ENCODE data around the gene PACRG. TPM values are rescaled to one million over a fixed set of nuclear protein-coding genes. Genes with fewer than 3 reads are reported as not detected.

PACRG gene
- total and polyA plus RNA-seq, 4 donors: 0.47 to 3.8 (median 2.4) TPM

DNA sequence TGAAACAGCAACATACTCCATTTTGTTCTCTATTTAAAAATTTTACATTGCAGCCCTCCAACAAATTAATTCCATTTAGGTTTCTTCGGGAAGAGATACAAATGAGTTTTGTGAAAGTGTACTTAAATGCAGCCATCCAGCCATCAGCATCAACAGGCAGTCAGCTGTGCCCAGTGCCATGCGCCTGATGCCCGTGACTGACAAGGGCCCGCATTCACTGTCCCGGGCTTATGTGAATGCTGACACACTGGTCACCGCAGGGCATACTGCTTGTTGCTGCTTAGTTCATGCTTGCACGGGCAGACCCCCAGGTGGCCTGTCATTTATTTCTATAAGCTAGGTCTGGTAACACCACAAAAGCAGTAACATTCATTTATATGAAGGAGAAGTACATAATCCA, 461.8 kb downstream of the PACRG start:
- Histone ChIP-seq H3K9ac (ENCODE audit: low read depth in 1 of 2, low read length in 2 of 2) (no peak overlapping the region), H3K9me3 (ENCODE audit: control insufficient read depth in 4 of 4, low read length in 3 of 4) (no peaks in the 10 kb centered on the region), H3K27me3 (ENCODE audit: control insufficient read depth in 4 of 4, insufficient read depth in 4 of 4, low read length in 3 of 4) (no peaks in the 10 kb centered on the region), H3K36me3 (ENCODE audit: control insufficient read depth in 4 of 4, insufficient read depth in 3 of 4, low read depth in 1 of 4, low read length in 3 of 4) (no peaks in the 10 kb centered on the region), H3K4me3 (ENCODE audit: low read depth in 1 of 3, low read length in 3 of 3) (no peak overlapping the region), H3K4me1 (ENCODE audit: control insufficient read depth in 4 of 4, insufficient read depth in 4 of 4, low read length in 3 of 4) (no peaks in the 10 kb centered on the region), H3K27ac (ENCODE audit: low read depth in 1 of 2, low read length in 2 of 2) (no peak overlapping the region)
- 95% methylated on average over 7 of the region's 7 CpGs for WGBS
- no peak for DNase-seq (ENCODE audit: low spot score)
- TF ChIP-seq, protein P1, sequence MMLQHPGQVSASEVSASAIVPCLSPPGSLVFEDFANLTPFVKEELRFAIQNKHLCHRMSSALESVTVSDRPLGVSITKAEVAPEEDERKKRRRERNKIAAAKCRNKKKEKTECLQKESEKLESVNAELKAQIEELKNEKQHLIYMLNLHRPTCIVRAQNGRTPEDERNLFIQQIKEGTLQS (IDR thresholded peaks at IDR 0.05): no peak
- no peak for TF ChIP-seq YY1 (IDR thresholded peaks at IDR 0.05)
- TF ChIP-seq, protein P2, sequence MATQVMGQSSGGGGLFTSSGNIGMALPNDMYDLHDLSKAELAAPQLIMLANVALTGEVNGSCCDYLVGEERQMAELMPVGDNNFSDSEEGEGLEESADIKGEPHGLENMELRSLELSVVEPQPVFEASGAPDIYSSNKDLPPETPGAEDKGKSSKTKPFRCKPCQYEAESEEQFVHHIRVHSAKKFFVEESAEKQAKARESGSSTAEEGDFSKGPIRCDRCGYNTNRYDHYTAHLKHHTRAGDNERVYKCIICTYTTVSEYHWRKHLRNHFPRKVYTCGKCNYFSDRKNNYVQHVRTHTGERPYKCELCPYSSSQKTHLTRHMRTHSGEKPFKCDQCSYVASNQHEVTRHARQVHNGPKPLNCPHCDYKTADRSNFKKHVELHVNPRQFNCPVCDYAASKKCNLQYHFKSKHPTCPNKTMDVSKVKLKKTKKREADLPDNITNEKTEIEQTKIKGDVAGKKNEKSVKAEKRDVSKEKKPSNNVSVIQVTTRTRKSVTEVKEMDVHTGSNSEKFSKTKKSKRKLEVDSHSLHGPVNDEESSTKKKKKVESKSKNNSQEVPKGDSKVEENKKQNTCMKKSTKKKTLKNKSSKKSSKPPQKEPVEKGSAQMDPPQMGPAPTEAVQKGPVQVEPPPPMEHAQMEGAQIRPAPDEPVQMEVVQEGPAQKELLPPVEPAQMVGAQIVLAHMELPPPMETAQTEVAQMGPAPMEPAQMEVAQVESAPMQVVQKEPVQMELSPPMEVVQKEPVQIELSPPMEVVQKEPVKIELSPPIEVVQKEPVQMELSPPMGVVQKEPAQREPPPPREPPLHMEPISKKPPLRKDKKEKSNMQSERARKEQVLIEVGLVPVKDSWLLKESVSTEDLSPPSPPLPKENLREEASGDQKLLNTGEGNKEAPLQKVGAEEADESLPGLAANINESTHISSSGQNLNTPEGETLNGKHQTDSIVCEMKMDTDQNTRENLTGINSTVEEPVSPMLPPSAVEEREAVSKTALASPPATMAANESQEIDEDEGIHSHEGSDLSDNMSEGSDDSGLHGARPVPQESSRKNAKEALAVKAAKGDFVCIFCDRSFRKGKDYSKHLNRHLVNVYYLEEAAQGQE (IDR thresholded peaks at IDR 0.05): no peak

GRCh38 chr6:163190786-163191185, 463.0 kb downstream of the PACRG start:
- DNase-seq (ENCODE audit: low spot score): no peak
- no peaks in the 10 kb centered on the region for H3K9me3 ChIP-seq (ENCODE audit: control insufficient read depth in 4 of 4, low read length in 3 of 4)
- H3K36me3 ChIP-seq (ENCODE audit: control insufficient read depth in 4 of 4, insufficient read depth in 3 of 4, low read depth in 1 of 4, low read length in 3 of 4): no peaks in the 10 kb centered on the region
- H3K27me3 ChIP-seq (ENCODE audit: control insufficient read depth in 4 of 4, insufficient read depth in 4 of 4, low read length in 3 of 4): no peaks in the 10 kb centered on the region
- H3K27ac ChIP-seq (ENCODE audit: low read depth in 1 of 2, low read length in 2 of 2): no peak overlapping the region
- 93% methylated on average over 4 of the region's 4 CpGs for WGBS
- H3K9ac ChIP-seq (ENCODE audit: low read depth in 1 of 2, low read length in 2 of 2): no peak overlapping the region
- H3K4me1 ChIP-seq (ENCODE audit: control insufficient read depth in 4 of 4, insufficient read depth in 4 of 4, low read length in 3 of 4): peaks cover 0 to 4% (median 1%) of the 10 kb centered on the region in 4 donors
- no peak overlapping the region for H3K4me3 ChIP-seq (ENCODE audit: low read depth in 1 of 3, low read length in 3 of 3)
- TF ChIP-seq MAX (IDR thresholded peaks at IDR 0.05) (no peak), TAF1 (conservative IDR thresholded peaks at IDR 0.05) (no peak), JUND (IDR thresholded peaks at IDR 0.05) (no peak), HNF4G (IDR thresholded peaks at IDR 0.05) (no peak)
- TF ChIP-seq, protein P2 (IDR thresholded peaks at IDR 0.05): no peak

- no peaks in the 10 kb centered on the region for H3K36me3 ChIP-seq (ENCODE audit: control insufficient read depth in 4 of 4, insufficient read depth in 3 of 4, low read depth in 1 of 4, low read length in 3 of 4)
- H3K9me3 ChIP-seq (ENCODE audit: control insufficient read depth in 4 of 4, low read length in 3 of 4): no peaks in the 10 kb centered on the region
- H3K27ac ChIP-seq (ENCODE audit: low read depth in 1 of 2, low read length in 2 of 2): no peak overlapping the region
- no peak overlapping the region for H3K4me3 ChIP-seq (ENCODE audit: low read depth in 1 of 3, low read length in 3 of 3)
- 83% methylated on average over 7 of the region's 7 CpGs for WGBS
- H3K4me1 ChIP-seq (ENCODE audit: control insufficient read depth in 4 of 4, insufficient read depth in 4 of 4, low read length in 3 of 4): peaks cover 0 to 15% (median 11%) of the 10 kb centered on the region in 4 donors
- no peaks in the 10 kb centered on the region for H3K27me3 ChIP-seq (ENCODE audit: control insufficient read depth in 4 of 4, insufficient read depth in 4 of 4, low read length in 3 of 4)
- no peak overlapping the region for H3K9ac ChIP-seq (ENCODE audit: low read depth in 1 of 2, low read length in 2 of 2)
- DNase-seq (ENCODE audit: low spot score): no peak
- TF ChIP-seq, protein P3, sequence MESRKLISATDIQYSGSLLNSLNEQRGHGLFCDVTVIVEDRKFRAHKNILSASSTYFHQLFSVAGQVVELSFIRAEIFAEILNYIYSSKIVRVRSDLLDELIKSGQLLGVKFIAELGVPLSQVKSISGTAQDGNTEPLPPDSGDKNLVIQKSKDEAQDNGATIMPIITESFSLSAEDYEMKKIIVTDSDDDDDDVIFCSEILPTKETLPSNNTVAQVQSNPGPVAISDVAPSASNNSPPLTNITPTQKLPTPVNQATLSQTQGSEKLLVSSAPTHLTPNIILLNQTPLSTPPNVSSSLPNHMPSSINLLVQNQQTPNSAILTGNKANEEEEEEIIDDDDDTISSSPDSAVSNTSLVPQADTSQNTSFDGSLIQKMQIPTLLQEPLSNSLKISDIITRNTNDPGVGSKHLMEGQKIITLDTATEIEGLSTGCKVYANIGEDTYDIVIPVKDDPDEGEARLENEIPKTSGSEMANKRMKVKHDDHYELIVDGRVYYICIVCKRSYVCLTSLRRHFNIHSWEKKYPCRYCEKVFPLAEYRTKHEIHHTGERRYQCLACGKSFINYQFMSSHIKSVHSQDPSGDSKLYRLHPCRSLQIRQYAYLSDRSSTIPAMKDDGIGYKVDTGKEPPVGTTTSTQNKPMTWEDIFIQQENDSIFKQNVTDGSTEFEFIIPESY (IDR thresholded peaks at IDR 0.05): no peak
- TF ChIP-seq FOXA1 (IDR thresholded peaks at IDR 0.05): no peak
- no peak for TF ChIP-seq NR2F2 (IDR thresholded peaks at IDR 0.05)
- TF ChIP-seq EGR1 (IDR thresholded peaks at IDR 0.05; ENCODE audit: low read depth in 2 of 2): no peak
- no peak for TF ChIP-seq TAF1 (conservative IDR thresholded peaks at IDR 0.05)
- TF ChIP-seq, protein P1 (IDR thresholded peaks at IDR 0.05): no peak
- no peak for TF ChIP-seq JUND (IDR thresholded peaks at IDR 0.05)
- no peak for TF ChIP-seq GABPA (IDR thresholded peaks at IDR 0.05 in 1 of 2, conservative IDR thresholded peaks at IDR 0.05 in 1 of 2)
- TF ChIP-seq SP1 (IDR thresholded peaks at IDR 0.05): no peak
- no peak for TF ChIP-seq HNF4G (IDR thresholded peaks at IDR 0.05)
- no peak for TF ChIP-seq FOXA2 (IDR thresholded peaks at IDR 0.05)
- no peak for TF ChIP-seq YY1 (IDR thresholded peaks at IDR 0.05)
- TF ChIP-seq RAD21 (IDR thresholded peaks at IDR 0.05): no peak
- no peak for TF ChIP-seq RXRA (IDR thresholded peaks at IDR 0.05)
Observed at GRCh38 chr6:163191704-163192537, 464.1 kb downstream of the PACRG start.
